GM21528 (cell line): ENCODE measurements around the gene PCARE.
"Not testable (repeated sequence)": the region's sequence is repeated elsewhere in the genome, so short reads cannot be mapped to it uniquely, and the experiment has no call there.

Experiments used
- ATAC-seq: cut with Tn5 transposase; IDR thresholded peaks from one replicate; pipeline ENCODE4 v1.9.1; 2021; ENCODE audit warnings: mild to moderate bottlenecking, moderate library complexity; ENCODE audit not compliant: unreplicated experiment, low FRiP score

PCARE gene

GRCh38 chr2:29074411-29074810 lies at the start of gene PCARE:
TSS of gene PCARE (minus strand) at chr2:29074523. CDS start at chr2:29074261, 262 bp downstream.
- ATAC-seq, result no peak

- no peak for ATAC-seq
These were observed 49.5 kb upstream of the PCARE start for GRCh38 chr2:29123617-29124349.

- ATAC-seq, result no peak
These were observed 46.5 kb upstream of the PCARE start for GRCh38 chr2:29120846-29121245.

- no peak for ATAC-seq
These were observed 44.9 kb upstream of the PCARE start for GRCh38 chr2:29119211-29119610.

- no peak for ATAC-seq
These were observed 43.4 kb upstream of the PCARE start for GRCh38 chr2:29117636-29118303.

GRCh38 chr2:29115797-29116781 lies 41.8 kb upstream of the PCARE start:
- ATAC-seq, result peak; percentile 46

- ATAC-seq, result peak; percentile 46
These were observed 40.8 kb upstream of the PCARE start, which contains the start of gene CLIP4 for GRCh38 chr2:29114946-29115609. TSS of gene CLIP4 (plus strand) at chr2:29115415. CDS start at chr2:29121389, 5,974 bp downstream.

- no peak for ATAC-seq
These were observed 40.2 kb upstream of the PCARE start for GRCh38 chr2:29114586-29114945.

GRCh38 chr2:29113891-29114321 lies 39.6 kb upstream of the PCARE start:
- no peak for ATAC-seq

- ATAC-seq, result no peak
These were observed 38.8 kb upstream of the PCARE start for GRCh38 chr2:29113027-29113686.

- ATAC-seq, result no peak
These were observed 38.1 kb upstream of the PCARE start for GRCh38 chr2:29112379-29112778.

- ATAC-seq, result no peak
These were observed 36.7 kb upstream of the PCARE start for GRCh38 chr2:29110916-29111535.

- ATAC-seq, result no peak
These were observed 34.9 kb upstream of the PCARE start for GRCh38 chr2:29109246-29109645.

- ATAC-seq, result no peak
These were observed 33.9 kb upstream of the PCARE start for GRCh38 chr2:29108225-29108624.

GRCh38 chr2:29107547-29107946 lies 33.2 kb upstream of the PCARE start:
- ATAC-seq, result not testable (repeated sequence)

- no peak for ATAC-seq
These were observed 32.7 kb upstream of the PCARE start for GRCh38 chr2:29106980-29107388.

GRCh38 chr2:29106256-29106655 lies 31.9 kb upstream of the PCARE start:
- no peak for ATAC-seq

- no peak for ATAC-seq
These were observed 31.1 kb upstream of the PCARE start for GRCh38 chr2:29105375-29105774.

- no peak for ATAC-seq
These were observed 30.4 kb upstream of the PCARE start for GRCh38 chr2:29104688-29105087.
